GM18519 (cell line): ENCODE results near the gene MMP13.
"Not testable (repeated sequence)": the region's sequence is repeated elsewhere in the genome, so short reads cannot be mapped to it uniquely, and the experiment has no call there.

ENCODE experiments used
- ATAC-seq: cut with Tn5 transposase; IDR thresholded peaks from one replicate; pipeline ENCODE4 v1.9.1; 2021; ENCODE audit warnings: mild to moderate bottlenecking, moderate library complexity; ENCODE audit not compliant: unreplicated experiment, low FRiP score

Gene MMP13

DNA sequence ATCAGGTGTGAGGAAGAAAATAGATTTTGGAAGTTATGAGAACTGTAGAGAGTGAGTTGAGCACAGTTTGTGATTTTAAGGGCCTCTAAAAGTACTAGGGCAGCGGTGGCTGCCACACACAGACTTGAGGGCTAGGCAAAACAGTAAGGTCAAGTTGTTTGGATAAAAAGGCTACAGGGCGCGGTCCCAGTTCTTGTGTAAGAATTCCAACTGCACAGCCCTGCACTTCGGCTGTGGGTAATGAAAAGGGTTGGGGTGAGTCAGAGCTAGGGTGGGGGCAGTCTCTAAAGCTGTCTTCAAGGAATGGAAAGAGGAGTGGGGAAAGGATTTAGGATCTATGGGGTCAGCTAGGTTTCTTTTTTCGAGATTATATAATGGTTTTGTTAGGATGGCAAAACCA, 49.7 kb downstream of the MMP13 start:
- ATAC-seq = not testable (repeated sequence)

GRCh38 chr11:102903895-102904294, 51.6 kb downstream of the MMP13 start:
- ATAC-seq = not testable (repeated sequence)

GRCh38 chr11:102900346-102900745, 55.2 kb downstream of the MMP13 start:
- no peak for ATAC-seq
